GM19328 (cell line): ENCODE data around the gene ASTN2.

Source experiments
- ATAC-seq: cut with Tn5 transposase; IDR thresholded peaks from one replicate; pipeline ENCODE4 v1.9.1; 2021; ENCODE audit warnings: mild to moderate bottlenecking, moderate library complexity; ENCODE audit not compliant: unreplicated experiment

ASTN2 gene

DNA sequence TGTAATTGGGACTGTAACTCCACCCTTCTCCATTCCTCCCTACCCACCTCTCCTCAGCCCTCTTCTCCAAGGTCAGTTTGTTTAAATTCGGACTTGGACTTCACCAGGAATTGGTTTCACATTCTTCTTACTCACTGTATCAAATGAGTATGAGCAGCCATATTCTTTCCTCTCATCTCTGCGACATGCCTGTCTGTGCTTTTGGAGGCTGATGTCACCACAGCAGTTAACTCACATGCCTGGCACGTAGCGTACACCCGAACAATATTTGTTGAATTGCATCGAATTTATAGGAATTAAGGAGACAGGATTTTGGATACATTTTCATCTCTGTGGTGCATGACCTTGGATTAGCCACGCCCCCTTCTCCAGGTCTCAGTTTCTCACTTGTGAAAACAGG lies 291.1 kb downstream of the ASTN2 start:
- ATAC-seq: no peak

DNA sequence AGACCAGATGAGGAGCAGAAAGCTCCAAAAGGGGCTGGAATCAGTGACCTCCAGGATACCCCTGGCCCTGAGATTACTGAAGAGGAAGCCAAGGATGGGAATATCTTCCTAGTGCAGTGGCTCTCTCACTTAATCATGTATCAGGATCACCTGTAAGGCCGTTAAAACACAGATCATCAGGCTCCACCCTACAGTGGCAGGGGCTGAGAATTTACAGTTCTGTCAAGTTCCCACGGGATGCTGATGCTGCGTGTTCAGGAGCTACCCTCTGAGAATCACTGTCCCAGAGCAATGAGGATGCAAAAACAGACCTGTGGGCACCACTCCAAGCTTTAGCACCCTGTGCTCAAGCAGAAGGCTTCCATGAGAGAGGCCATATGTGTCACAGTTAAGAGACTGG lies 291.9 kb downstream of the ASTN2 start:
- ATAC-seq: no peak

DNA sequence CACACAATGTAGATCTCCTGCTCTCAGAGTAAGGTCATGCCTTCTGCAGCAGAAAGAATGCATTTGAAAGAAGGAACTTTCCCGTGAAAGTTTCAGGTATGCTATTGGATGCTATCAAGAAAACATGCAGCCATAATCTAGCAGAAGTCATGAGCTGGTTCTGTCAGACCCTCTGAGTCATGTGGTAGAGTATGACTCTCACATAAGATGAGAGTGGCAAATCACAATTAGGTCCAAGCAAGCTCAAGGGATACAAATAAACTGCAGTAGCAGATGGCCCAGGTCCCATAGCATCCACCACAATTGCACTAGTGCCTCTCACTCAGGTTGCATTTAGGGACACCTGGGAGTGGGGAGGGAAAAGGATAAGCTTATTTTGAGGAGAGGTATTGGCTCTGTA lies 292.8 kb downstream of the ASTN2 start:
- no peak for ATAC-seq

GRCh38 chr9:117121316-117121715 lies 293.5 kb downstream of the ASTN2 start:
- no peak for ATAC-seq

GRCh38 chr9:117120061-117120460 lies 294.8 kb downstream of the ASTN2 start:
- no peak for ATAC-seq

DNA sequence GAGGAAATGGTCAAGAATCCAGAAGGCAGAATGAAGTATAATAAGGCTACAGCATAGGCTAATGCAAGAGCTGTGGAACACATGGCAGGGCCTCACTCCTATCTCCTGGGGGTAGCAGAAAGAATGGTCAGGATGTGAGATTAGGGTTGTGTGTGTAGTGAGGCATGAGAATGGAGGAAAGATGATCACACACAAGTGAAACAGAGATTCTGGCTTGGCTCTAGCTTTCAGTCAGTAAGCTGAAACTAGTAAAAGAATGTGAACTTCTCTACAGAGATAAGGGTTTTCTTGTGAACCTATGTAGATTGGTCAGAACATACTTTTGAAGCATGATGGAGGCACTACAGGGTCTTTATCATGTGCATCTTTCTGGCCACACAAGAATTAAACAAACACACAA lies 298.8 kb downstream of the ASTN2 start:
- peak; percentile 58 for ATAC-seq

DNA sequence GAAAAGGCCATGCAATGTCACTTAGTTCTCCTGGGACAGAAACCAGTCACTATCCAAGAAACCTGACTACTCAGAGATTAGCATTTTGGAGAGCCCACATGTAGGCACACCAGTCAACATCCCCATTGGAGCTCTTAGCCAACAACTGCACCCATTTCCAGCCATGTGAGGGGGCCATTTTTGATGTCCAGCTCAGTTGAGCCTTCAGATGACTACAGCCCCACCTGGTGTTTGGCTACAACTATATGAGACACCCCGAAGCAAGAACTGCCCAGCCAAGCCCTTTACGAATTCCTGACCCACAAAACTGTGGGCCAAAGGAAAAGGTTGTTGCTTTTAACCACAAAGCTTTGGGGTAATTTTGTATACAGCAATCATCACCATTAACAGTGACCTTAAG lies 300.1 kb downstream of the ASTN2 start:
- ATAC-seq: no peak

DNA sequence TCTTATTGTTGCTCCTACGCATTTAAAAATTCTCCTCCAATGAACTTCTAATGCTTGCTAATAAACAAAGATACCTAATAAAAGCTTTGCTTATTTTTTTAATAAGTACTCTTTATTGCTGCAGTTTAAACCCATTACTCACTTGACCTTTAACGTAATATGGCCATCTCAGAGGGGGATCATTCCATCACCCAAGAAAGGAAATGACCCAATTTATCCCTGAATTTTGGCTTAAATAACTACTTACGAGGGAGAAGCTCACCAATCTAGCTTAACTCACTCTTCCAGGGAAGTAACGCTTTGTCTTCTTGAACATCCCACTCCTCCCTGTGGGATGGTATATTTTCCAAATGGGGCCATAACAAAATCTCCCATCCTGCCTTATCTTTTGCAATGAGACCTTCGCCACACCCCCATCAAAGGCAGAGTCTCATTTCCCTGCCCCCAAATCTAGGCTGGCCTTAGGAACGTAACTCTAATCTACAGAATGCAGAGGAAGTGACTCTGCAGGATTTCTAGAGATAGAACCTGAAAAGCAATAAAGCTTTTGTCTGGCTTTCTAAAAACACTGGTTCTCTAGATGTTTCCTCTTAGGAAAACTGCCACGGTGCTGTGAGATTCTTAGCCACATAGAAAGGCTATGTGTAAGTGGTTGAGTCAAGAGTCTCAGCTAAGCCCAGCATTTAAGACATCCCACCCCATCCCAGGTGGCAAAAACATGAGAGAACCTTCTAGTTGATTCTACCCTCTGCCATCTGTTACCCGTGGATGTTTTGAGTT lies 310.0 kb downstream of the ASTN2 start:
- no peak for ATAC-seq

- no peak for ATAC-seq
Observed at GRCh38 chr9:117104206-117104605, 310.7 kb downstream of the ASTN2 start.

DNA sequence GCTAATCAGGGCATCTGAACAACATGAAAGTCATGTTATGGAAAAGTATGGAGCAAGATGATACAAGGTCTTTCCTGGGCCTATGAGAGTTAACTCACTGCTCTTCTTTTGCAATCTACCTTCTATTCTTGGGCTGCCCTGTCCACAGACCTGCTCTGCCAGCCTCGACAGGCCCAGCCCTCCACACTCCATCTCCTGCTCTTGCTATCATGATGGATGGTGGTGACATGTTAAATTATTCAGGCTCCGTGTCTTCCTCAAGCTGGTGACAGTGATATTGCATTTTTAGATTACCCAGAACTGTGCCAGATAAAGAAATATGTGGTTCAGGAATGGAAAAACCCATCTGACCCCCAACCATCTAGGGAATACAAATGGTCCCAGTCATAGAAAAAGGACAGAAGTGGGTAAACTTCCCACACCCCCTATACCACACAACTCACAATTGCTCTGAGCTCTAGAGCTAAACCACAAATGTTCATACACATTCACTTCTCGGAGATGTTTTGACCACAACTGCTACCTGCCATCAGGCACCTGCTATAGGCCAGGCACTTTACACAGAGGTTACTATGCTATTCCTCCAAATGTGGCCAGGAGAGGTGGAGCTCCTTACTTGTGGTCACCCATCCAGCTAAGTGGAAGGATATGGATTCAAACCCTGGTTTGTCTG lies 311.3 kb downstream of the ASTN2 start:
- no peak for ATAC-seq

DNA sequence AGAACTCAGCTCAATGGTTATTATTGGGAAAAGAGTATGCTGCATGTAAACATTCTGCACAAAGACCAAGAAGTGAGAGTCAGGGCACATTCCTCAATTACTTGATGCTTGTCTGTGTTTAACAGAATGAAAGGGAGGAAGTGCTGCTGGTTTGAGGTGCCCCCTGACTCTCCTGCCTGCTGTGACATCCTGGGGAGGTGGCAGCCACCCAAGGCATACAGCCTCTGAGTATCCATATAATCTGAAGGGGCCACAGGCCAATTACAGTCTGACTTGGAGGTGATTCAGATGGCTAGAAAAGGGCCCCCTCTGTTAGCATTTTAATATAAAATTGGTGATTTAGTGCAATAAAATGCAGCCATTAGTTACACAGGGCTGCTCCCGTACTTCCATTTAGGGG lies 313.8 kb downstream of the ASTN2 start:
- no peak for ATAC-seq

DNA sequence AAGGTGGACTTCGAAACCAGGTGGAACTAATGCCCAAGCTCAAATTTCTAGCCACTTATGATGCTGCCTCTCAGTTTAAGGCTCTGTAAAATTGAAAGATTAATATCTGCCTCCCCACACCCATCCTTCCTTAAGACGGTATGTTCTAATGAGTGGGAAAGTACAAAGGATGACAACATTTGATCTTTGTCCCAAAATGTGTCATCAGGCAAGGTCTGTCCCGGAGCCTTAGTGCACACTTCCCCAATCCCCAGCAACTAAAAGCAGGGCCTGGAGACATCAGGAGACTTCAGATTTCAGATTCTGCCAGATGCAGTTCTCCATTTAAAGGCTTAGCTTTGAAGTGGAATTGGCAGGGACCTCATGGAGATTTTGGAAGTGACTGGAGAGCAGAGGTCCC lies 316.5 kb downstream of the ASTN2 start:
- no peak for ATAC-seq

GRCh38 chr9:117097761-117098160 lies 317.1 kb downstream of the ASTN2 start:
- no peak for ATAC-seq

DNA sequence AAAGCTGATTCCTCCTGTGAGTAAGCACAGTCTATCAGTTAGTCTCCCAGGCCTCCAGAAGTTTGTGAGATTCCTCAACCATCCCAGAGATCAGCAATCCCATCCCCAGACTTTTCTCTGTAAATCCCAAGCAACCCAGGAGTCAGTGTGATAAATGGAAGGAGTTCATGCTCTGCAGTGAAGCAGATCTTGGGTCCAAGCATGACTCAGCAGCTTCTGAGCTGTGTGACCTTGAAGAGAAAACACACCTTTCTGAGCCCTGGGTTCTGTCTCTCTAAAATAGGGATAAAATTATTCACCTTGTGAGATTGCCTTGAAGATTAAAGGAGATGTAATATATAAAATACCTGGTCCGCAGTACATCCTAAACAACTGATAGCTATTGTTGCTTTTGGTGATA lies 318.7 kb downstream of the ASTN2 start:
- no peak for ATAC-seq

DNA sequence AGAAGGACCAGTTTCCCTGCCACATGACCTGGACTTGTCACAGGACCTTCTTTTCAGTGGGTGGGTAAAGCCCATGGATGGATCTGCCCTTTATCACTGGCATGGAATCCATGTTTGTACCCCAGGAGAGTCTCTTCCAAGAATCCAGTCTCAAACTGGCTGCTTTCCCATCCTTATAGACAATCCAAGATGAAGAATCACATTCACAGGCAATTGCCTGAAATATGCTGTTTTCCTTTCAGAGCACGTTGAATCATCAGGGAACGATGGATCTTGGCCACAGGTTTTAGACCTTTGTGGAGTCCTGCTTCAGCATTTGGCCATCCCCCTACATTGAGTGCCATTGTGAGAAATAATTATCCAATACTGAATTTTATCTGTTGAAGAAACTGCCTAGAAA lies 319.8 kb downstream of the ASTN2 start:
- no peak for ATAC-seq

- no peak for ATAC-seq
Observed at GRCh38 chr9:117093891-117094844, 320.7 kb downstream of the ASTN2 start.

GRCh38 chr9:117092582-117092981 lies 322.3 kb downstream of the ASTN2 start:
- no peak for ATAC-seq

DNA sequence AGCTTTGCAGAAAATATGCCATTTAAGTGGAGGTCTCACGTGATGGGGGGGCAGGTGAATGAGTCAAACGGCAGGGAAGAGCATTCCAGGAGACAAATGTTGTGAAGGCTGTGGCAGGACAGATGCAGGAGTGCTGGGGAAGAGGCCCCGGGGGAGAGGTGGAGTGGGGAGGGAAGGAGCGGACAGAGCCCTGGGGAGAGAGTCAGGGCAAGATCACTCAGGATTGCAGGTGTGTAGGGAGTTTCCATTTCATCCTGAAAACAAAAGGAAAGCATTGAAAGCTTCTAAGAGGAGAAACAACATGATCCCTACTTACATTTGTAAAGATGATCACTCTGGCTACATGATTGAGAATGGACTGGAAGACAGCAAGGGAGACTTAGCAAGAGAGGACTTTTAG lies 323.3 kb downstream of the ASTN2 start:
- ATAC-seq: no peak

DNA sequence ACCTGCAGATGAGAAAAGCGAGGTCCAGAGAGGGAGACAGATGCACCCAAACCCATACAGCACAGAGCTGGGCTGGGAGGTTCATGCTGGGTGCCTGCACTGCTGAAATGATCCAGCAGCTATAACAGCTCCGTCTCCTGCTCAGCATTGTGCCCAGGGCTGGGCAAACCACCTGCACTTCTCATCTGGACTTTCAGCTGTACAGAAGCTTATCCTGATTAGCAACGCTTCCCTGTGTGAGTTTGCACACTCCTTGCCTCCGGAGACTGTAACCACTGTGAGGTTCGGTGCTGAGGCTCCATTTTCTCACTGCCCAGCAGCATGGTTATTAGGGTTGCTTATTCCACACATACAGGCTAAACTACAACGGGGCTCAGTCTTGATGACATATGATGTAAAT lies 326.1 kb downstream of the ASTN2 start:
- no peak for ATAC-seq

GRCh38 chr9:117088140-117088539 lies 326.7 kb downstream of the ASTN2 start:
- ATAC-seq: no peak

DNA sequence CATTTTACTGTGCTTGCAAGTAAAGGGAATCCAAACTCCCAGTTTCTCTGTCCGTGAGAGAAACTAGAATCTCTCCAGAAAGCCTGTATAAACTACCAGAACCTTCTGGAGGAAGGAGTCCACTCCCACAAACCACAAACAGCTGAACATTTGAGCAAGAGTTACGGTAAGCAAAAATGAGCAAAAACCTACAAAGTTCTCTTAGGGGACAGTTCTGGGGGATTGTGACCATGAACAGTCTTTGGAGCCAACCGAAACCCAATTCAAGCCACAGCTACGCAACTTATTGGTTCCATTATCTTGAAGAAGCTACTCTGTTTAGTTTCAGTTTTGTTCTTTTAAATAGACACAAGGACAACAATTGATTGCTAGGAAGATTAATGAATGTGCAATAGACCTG lies 330.6 kb downstream of the ASTN2 start:
- no peak for ATAC-seq

GRCh38 chr9:117083559-117083958 lies 331.3 kb downstream of the ASTN2 start:
- no peak for ATAC-seq
